ENCODE results near the gene UROS.

DNA sequence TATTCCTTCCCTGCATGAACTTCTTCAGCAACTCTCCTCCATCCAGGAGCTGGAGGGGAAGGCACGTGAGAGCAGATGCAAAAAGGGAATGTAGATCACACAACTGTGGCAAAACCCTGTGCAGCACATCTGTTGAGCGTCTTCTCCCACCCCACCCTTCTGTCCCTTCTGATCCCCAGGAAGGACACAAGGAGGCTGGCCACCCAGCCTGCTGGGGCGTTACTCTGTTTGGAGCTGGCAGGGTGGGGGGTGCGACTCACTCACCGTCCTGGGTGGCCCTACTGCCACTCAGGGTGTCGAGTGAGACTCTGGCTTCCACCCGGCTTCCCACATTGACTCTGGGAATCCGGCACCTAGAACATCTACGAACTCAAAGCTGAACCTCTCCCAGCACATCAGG is 37.3 kb downstream of the UROS start:
- TF ChIP-seq ZBTB20 (tag by site-specific recombination; IDR thresholded peaks at IDR 0.05) (no peak), CTCF (tag by site-specific recombination; IDR thresholded peaks at IDR 0.05) (no peak), ZNF449 (tag by site-specific recombination; IDR thresholded peaks at IDR 0.05) (no peak), ZNF692 (tag by site-specific recombination; IDR thresholded peaks at IDR 0.05) (no peak), PRDM4 (tag by site-specific recombination; IDR thresholded peaks at IDR 0.05) (no peak), ZNF785 (tag by site-specific recombination; IDR thresholded peaks at IDR 0.05) (no peak), ZNF521 (tag by site-specific recombination; IDR thresholded peaks at IDR 0.05) (no peak), ZNF324 (tag by site-specific recombination; IDR thresholded peaks at IDR 0.05) (no peak), ZNF513 (tag by site-specific recombination; IDR thresholded peaks at IDR 0.05) (no peak)
- TF ChIP-seq, protein P1, sequence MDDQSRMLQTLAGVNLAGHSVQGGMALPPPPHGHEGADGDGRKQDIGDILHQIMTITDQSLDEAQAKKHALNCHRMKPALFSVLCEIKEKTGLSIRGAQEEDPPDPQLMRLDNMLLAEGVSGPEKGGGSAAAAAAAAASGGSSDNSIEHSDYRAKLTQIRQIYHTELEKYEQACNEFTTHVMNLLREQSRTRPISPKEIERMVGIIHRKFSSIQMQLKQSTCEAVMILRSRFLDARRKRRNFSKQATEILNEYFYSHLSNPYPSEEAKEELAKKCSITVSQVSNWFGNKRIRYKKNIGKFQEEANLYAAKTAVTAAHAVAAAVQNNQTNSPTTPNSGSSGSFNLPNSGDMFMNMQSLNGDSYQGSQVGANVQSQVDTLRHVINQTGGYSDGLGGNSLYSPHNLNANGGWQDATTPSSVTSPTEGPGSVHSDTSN (CRISPR knock-in tag; IDR thresholded peaks at IDR 0.05) = no peak
